HG03575 (cell line): ENCODE results near the gene MZT1.

Source experiments
- ATAC-seq: cut with Tn5 transposase; IDR thresholded peaks from one replicate; pipeline ENCODE4 v1.9.1; 2021; ENCODE audit not compliant: unreplicated experiment, insufficient number of reproducible peaks, low FRiP score; ENCODE audit errors: extremely low read depth

Gene MZT1

GRCh38 chr13:72692884-72693514 lies 34.4 kb downstream of the MZT1 start:
- no peak for ATAC-seq

- ATAC-seq, result no peak
Measured at GRCh38 chr13:72689181-72689696, 38.2 kb downstream of the MZT1 start.

DNA sequence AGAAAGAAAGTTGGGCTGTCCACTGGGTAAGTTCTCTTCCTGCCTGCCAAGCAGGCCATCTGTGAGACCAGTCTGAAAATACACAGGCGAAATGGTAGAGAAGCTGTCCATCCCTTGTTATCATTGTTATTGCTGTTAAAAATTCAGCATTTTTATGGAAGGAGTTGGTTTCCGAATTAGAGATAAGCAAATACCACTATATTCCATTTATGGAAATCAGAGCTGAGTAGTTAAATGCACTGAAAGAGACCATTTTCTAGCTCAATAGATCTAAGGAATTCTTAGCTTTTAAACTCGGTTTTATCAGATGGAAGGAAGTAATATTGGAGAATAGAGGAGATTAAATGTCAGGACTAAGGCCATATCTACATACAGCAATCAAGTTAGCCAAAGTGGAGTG lies 40.7 kb downstream of the MZT1 start:
- no peak for ATAC-seq

DNA sequence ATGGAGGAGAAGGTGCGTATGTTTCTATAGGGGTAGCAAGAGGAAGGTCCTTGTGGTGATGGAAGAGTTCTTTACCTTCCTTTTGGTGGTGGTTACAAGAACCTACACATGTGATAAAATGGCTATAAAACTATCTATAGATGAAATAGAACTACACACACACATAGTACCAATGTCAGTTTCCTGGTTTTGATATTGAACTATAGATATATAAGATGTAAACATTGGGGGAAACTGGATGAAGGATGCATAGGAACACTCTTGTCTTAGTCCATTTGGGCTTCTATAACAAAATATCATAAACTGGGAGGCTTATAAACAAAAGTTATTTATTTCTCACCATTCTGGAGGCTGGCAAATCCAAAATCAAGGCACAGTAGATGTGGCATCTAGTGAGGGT lies 47.1 kb downstream of the MZT1 start:
- ATAC-seq, result no peak

GRCh38 chr13:72678312-72678711 lies 49.1 kb downstream of the MZT1 start:
- ATAC-seq, result no peak

DNA sequence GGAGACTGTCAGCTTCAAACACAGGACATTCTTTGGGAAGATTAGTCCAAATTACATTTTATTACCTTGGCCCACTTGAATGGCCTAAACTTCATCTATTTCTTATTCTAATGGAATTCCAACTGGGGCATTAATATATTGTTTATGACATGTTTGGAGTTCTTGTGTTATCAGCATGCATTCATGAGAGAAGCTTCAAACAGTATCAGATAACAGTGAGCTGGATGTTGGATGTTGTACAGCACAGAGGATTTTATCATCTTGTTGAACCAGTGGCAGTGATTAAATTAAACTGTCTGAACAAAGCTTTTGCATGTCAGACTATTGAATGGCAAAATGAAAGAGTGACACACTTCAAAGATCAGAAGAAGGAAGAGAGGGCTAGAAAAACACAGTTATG lies 50.0 kb downstream of the MZT1 start:
- no peak for ATAC-seq

DNA sequence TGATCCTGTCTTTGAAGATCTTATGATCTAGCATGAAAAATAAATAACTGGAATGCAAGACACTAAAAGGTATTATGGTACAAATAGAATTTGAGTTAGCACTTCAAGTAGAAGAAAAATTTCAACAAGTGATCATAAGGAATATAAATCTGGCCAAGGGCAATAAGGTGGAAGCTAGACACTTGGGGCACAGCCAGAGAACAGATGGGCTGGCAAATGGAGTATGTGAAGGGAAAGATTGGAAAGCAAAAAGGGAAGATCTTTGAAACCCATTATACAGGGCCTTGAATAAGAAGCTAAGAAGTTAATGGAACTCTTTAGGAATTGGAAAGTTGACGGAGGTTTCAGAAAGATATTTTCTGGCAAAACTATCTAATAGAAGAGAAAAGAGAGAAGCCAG lies 61.0 kb downstream of the MZT1 start:
- no peak for ATAC-seq

GRCh38 chr13:72662548-72662947 lies 64.9 kb downstream of the MZT1 start:
- ATAC-seq, result no peak
